Medulla oblongata (tissue), 1 donor: ENCODE measurements around the gene TOMM6.
A peak's percentile ranks its signal among the peaks of the same experiment; 100 is the strongest.

Source experiments
- DNase-seq: peaks from one replicate; pipeline ENCODE4 v3.0.0-alpha.2; 2015; ENCODE audit errors: extremely low spot score

Gene TOMM6

DNA sequence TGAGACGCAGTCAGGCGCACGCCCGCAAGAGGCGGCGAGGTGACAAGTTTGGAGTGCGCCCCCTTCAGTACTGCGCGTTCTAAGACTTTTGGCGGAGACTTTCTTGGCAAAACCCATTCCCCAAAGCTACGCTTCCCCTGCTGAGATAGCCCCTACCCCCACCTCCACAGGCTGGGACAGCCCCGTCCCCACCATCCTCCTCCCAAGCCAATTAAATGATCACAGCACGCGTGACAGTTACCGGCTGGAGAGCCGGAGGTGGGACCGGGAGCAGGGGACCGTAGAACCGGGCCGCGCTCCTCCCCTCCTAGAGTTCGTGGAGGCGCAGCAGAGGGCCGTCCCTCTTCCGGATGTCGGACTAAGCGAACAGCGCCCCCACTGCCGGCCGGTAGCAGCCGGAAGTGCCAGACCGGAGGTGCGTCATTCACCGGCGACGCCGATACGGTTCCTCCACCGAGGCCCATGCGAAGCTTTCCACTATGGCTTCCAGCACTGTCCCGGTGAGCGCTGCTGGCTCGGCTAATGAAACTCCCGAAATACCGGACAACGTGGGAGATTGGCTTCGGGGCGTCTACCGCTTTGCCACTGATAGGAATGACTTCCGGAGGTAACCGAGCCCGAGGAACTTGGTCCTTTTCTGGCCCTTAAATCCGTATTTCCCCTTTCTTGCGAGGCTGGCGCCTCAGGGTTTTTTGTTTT is at the start of gene TOMM6:
TOMM6 (plus strand) TSS at position 476 of the 699 bp plus-strand sequence; CDS start at position 480, 4 bp downstream.
- DNase-seq = peak; percentile 94

DNA sequence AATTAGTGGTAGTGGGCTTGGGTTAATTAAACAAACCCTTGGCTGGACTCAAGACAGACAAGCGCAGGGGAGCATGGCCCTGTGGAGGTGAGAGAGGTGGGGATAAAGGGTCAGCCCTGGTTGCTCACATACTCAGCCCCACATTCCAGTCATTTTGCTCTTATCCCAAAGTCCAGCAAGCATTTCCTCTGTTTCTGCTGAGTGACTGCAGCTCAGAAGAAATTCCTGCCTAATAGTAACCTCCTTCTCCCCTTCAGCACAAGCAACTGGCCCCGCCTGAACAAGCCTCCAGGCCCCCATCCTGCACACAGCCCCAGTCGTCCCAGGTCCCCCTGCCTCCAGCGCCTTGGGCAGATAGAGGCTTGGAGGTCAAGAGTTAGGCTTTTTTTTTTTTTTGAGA is 48.5 kb upstream of the TOMM6 start:
- no peak for DNase-seq

- no peak for DNase-seq
Measured at GRCh38 chr6:41740366-41741162, 46.9 kb upstream of the TOMM6 start.

GRCh38 chr6:41741625-41742490 is 45.6 kb upstream of the TOMM6 start:
- DNase-seq = no peak

- DNase-seq = no peak
Measured at GRCh38 chr6:41743406-41744235, 43.9 kb upstream of the TOMM6 start.

GRCh38 chr6:41744236-41744787 is 43.2 kb upstream of the TOMM6 start:
- no peak for DNase-seq

DNA sequence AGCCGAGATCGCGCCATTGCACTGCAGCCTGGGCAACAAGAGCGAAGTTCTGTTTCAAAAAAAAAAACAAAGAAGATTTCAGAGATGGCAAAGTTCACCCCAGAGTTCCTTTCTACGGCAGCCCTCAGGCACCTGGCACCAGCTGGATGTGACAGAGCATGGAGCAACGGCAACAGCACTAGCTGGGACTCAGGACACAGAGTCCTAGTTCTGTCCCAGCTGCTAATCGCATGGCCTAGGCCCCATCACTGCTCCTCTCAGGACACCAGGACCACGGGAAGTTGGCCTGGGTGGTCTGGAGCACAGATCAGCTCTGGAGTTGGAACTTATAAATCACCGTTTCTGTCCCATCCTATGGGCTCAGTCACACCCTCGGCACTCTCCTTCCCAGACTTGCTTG is 41.4 kb upstream of the TOMM6 start:
- DNase-seq = no peak

DNA sequence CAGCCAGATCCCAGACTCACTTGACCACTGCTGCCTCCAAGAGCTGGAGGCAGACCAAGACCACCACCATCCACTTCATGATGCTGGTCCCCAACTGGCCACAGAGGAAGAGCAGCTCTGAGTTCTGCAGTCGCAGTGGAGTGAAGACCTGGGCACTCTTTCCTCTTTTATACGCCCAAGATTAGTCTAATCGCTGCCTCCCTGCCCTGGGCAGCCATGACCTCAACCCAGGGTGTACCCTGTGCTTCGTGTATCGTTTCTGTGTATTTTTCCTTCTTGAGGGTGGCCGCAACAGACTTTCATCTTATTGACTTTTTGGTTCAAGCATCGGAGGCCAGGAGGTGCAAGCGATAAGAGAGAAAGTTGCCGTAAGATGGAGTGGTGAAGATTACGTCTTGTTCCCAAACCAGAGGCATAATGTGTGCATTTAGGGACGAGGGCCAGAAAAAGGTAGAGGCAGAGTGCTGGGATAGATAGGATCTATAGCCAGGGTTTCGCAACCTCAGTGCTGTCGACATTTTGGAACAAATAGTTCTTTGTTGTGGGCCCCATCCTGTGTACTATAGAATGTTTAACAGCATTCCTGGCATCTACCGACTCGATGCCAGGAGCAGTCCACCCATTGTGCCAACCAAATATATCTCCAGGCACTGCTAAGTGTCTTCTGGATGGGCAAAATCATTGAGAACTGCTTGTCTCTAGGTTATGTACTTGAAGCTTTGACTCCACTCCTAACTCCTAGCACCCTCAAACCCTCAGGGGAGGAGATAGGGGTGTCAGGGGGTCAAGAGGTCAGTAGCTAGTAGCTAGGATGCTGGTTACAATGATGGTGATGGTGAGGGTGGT is 40.0 kb upstream of the TOMM6 start, which contains the start of gene PGC:
PGC (minus strand) TSS at position 142 of the 846 bp plus-strand sequence; CDS start at position 79, 63 bp downstream.
- DNase-seq = no peak

DNA sequence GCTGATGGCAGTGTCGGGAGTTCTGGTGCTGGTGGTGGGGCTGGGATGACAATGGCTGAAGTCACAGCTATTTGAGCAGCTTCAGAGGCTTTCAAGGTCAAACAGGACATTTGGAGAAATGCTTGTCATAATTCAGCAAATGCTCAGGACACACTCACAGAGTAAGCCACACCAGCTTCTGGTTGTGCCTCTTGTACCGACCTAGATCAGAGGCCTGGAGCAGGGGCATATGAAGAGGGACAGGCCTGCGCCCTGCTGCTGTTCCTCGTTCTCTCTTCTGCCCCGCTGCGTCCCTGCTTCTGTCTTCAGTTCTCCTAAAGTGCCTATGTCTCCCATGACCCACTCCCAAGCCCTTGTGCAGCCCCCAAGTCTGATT is 39.4 kb upstream of the TOMM6 start:
- no peak for DNase-seq

DNA sequence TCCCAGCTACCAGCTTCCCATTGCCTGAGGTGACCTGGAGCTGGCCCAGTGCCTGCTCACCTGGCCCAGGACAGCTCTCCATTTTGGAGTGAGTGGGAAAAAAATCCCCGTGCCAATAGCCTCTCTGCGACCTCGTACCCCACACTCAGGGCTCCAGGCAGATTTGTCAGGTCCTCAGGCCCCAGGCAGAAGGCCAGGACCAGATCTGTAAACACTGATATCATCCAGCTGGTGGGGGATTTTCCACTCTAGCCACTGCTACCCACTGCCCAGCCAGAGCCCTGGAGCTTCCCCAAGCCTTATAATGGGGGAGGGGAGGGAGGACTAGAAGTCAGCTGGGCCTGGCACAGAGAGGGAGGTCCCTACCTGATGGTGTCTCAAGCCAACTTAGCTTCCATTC is 39.0 kb upstream of the TOMM6 start:
- no peak for DNase-seq

- no peak for DNase-seq
Measured at GRCh38 chr6:41750374-41750773, 37.1 kb upstream of the TOMM6 start.

DNA sequence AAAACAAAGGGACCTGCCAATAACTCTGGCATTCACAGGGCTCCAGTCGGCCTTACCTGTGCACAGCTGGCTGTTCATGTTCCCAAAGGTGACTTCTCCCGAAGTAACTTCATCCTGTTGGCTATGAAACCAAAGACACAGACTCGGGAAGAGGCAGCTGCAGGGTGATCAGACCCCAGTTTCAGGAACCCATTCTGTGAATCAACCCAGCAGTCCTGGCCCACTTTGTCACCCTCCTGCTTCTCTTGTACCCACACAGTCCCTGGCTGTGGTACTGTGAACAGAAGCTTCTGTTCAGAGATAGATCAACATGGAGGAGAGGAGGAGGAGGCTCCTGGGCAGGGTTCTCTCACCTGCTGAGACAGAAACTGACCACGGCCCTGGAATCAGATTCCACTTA is 31.6 kb upstream of the TOMM6 start:
- no peak for DNase-seq

DNA sequence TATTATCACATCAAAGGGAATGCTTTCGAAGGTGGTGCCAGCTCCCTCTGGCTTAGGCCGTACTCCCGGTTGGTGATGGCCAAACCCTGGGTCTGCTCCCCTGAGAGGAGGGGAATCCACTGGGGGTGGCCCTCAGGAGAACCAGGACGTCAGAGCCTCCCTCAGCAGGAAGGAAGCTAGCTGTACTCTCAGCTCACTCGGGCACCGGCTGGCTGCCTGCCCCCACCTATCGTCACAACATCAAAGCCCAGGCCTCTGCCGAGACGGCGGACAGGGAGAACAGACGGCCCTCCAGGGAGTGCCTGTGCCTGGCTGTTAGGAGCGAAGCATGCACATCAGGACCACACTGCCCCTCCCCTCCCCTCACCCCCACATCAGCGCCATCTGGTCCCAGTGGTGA is 31.1 kb upstream of the TOMM6 start:
- no peak for DNase-seq

DNA sequence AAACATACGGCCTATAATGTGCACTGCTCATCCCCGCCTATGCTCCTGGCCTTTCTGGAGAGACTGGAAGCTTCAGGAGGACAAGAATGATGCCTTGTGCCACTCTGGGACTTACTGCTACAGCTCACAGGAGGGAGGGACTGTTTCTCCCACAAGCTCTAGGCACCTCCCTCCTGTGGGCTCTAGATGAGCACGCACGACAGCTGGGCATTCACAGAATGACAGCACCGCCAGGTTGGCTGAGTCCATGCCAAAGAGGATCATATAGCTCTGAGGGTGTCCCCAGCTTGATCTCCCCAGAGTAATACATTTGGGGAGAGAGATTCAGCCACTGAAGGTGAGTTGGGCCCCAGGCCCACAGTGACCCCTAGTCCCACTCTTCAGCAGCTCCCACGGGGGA is 30.2 kb upstream of the TOMM6 start:
- DNase-seq = no peak

DNA sequence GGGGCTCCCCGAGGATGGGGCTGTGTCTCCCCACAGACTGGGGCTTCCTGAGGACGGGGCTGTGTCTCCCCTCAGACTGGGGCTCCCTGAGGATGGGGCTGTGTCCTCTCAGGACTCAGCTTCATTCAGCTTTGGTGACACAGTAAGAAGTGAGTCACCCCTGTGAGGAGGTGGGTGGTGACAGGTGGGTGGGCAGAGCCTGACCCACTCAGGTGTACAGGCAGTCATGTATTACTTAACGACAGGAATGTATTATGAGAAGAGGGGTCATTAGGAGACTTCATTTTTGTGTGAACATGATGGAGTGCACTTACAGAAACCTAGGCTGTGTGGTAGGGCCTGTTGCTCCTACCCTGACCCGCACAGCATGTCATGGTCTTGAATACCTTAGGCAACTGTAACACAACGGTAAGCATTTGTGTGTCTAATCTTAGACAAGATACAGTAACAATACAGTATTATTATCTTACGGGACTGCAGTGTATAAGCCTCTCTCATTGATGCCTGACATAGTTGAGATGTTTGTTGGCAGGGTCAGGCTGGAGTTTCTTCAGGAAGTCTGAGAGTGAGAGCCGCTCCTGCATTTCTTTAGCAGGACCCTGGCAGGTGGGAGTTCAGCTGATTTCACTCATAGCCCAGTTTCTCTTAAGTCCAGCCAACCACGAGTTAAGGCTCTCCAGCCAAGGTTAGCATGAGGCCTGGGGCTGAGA is 29.4 kb upstream of the TOMM6 start:
- no peak for DNase-seq

DNA sequence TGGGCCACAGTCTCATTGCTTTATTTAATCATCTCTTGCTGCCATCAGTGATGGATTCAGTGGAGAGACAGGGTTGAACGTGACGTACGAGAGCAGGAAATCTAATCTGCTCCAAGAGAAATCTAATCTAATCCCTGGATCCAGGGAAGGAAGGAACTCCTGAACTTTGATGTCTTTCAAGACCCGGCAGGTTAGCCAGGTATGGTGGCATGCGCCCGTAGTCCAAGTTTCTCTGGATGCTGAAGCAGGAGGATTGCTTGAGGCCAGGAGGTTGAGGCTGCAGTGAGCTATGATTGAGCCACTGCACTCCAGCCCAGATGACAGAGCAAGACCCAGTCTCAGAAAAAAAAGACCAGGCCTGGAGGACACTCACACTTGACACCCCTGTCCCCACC is 28.9 kb upstream of the TOMM6 start:
- DNase-seq = no peak

DNA sequence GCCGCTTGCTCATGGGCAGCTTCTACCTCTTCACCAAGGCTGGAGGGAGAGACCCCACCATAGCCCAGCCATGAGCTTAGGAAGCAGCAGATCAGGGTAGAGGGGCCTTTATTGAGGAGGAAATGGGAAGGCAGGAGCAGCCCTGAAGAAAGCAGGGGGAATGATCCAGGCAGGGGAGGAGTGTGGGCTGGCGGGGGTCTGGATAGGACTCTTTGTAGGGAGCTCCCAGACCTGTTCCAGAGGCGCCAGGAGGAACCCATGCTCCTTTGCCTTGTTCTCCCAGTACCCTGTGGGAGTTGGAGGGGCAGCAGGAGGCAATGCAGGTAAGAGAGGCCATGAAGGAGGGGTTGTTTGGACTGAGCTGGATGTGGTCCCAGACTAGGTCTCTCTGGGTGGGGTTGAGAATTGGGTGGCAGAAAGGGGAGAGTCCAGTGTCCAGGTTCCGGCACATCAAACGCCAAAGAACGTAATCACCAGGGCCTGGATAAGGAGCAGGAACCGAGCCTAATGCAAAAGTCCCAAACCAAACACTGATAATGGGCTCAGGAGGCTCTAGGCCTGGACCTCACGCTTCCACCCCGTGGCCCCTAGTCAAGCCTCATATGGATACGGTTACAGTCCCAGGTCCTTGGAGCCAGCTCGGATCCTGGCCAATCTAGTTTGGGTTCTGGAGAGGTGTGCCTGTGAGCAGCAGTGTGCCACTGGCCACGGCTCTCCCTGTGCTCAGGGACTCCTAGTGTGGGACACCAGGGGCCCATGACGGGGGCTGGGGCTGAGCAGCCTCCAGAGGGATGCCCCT is 28.2 kb upstream of the TOMM6 start:
- DNase-seq = no peak

DNA sequence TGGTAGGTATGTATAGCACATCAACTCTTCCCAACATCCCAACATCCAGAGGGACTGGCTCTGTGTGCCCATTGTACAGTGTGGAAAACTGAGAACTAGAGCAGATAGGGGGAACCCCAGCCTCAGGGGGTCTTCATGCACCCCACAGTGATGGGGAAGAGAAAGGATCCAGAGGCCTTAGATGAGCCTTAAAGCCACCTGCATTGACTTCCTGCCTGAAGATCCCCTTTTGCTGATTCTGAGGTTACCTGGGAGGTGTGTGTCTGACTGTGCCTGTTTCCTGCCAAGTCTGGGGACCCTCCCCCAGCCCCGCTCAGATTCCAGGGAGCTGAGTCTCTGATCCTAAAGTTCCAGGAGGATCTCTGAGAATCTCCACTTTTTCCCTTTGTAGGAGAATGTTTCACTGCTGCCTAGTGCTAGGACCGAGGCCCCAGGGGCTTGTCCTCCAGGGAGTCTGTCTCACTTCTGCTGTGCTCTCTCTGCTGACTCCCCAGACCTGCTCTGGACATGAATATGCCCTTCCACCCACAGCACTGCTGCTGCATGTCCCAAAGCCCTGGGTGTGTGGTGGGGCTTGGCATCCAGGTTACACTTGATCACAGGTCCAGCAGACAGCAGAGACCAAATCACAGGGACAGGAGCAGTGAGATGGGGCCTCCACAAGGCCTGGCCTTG is 27.5 kb upstream of the TOMM6 start:
- DNase-seq = no peak
